ENCODE data around the gene PRKN. TPM values are rescaled to one million over a fixed set of nuclear protein-coding genes. Genes with fewer than 3 reads are reported as not detected.

PRKN gene
- total RNA-seq, 4 donors from 2014 or later, result 4.4 to 669 (median 10.5) TPM

- Histone ChIP-seq H3K9me3 (no peaks in the 10 kb centered on the region), H3K27ac (no peak overlapping the region), H3K4me3 (no peak overlapping the region), H3K36me3 (no peaks in the 10 kb centered on the region), H3K4me1 (no peaks in the 10 kb centered on the region), H3K27me3 (no peaks in the 10 kb centered on the region)
- DNase-seq, result no peak
- no peak for TF ChIP-seq POLR2A (IDR thresholded peaks at IDR 0.05)
- no peak for TF ChIP-seq CTCF (IDR thresholded peaks at IDR 0.05)
Measured at GRCh38 chr6:161903584-161904212, 823.9 kb downstream of the PRKN start.

- no peak for TF ChIP-seq POLR2A (IDR thresholded peaks at IDR 0.05)
- no peak for TF ChIP-seq CTCF (IDR thresholded peaks at IDR 0.05)
- no peaks in the 10 kb centered on the region for H3K36me3 ChIP-seq
- H3K9me3 ChIP-seq, result no peaks in the 10 kb centered on the region
Measured at GRCh38 chr6:161901740-161902426, 825.7 kb downstream of the PRKN start.

DNA sequence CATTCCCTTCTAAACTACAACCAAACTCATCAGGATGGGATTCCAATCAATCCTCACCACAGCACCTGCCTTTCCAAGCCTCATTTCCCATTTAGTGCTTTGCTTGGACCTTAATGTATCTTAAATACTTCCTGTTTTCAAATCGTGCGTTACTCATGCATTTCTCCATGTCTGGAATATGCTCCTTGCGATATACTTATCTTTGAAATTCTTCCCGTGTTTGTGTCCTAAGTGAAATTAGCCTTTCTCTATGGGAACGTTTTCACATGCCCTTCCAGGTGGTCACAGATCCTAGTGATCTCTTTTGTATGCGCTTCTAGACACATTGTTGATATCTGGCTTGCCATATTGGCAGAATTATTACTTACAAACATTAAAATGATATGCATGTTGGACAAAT is 833.1 kb downstream of the PRKN start:
- Histone ChIP-seq H3K9me3 (no peaks in the 10 kb centered on the region), H3K27me3 (no peaks in the 10 kb centered on the region), H3K36me3 (no peaks in the 10 kb centered on the region), H3K27ac (no peak overlapping the region), H3K4me3 (no peak overlapping the region), H3K4me1 (no peaks in the 10 kb centered on the region)
- no peak for DNase-seq
- TF ChIP-seq CTCF (IDR thresholded peaks at IDR 0.05), result no peak
- TF ChIP-seq POLR2A (IDR thresholded peaks at IDR 0.05), result no peak

More at GRCh38 chr6:161901740-161902426, 825.7 kb downstream of the PRKN start:
- H3K4me1 ChIP-seq, result no peaks in the 10 kb centered on the region
- no peak overlapping the region for H3K4me3 ChIP-seq
- no peaks in the 10 kb centered on the region for H3K27me3 ChIP-seq
- DNase-seq, result no peak
- H3K27ac ChIP-seq, result no peak overlapping the region

DNA sequence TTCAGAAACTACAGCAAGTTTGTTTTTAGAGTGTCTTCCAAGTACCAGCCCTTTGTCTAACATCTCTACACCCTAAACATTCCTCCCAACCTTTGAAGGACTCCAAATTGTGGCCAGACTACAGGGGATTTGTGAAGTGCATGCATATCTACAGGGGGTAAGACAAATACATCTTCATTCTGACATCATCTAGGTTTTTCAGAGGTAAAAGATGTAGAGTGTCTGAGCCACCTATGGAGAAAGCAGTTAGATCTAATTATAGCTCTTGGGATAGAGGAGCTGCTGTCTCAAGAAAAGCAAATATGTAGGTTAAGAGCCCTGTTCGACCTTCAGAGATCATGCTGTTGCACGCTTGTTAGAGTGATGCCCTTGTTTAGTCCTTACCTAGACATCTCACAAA is 836.0 kb downstream of the PRKN start:
- Histone ChIP-seq H3K36me3 (no peaks in the 10 kb centered on the region), H3K9me3 (no peaks in the 10 kb centered on the region), H3K4me3 (no peak overlapping the region), H3K4me1 (no peaks in the 10 kb centered on the region), H3K27ac (no peak overlapping the region), H3K27me3 (no peaks in the 10 kb centered on the region)
- no peak for DNase-seq
- TF ChIP-seq POLR2A (IDR thresholded peaks at IDR 0.05), result no peak
- no peak for TF ChIP-seq CTCF (IDR thresholded peaks at IDR 0.05)

DNA sequence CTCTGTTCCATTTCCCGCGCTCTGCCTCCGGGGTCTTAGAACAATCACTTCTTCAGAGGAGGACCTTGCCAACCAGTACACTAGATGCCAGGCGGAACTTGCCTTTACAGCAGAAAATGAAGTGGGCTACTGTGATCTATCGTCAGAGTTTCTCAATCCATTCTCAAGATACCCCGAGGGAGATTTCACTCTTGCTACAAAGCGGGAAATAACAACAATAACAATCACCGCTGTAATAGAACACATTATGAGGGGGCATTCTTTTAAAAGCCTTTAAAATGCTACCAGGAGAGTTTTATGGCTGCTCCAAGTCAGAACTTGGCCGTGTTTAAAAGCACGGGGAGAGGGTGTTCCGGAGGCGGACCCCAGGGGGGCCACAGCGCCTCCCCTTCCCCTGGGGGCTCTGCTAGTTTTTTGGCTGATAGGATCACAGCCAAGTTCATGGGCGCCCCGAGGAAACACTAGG is 836.7 kb downstream of the PRKN start:
- H3K4me1 ChIP-seq, result no peaks in the 10 kb centered on the region
- H3K27ac ChIP-seq, result no peak overlapping the region
- no peak overlapping the region for H3K4me3 ChIP-seq
- H3K36me3 ChIP-seq, result no peaks in the 10 kb centered on the region
- no peak for TF ChIP-seq POLR2A (IDR thresholded peaks at IDR 0.05)
- no peak for TF ChIP-seq CTCF (IDR thresholded peaks at IDR 0.05)
- no peak for DNase-seq
- H3K9me3 ChIP-seq, result no peaks in the 10 kb centered on the region
- no peaks in the 10 kb centered on the region for H3K27me3 ChIP-seq
